ENCODE results near the gene CCDC192. TPM values are rescaled to one million over a fixed set of nuclear protein-coding genes. Genes with fewer than 3 reads are reported as not detected.

CCDC192 gene
- total RNA-seq, 1 donor from 2014 or later = 1.3 TPM

DNA sequence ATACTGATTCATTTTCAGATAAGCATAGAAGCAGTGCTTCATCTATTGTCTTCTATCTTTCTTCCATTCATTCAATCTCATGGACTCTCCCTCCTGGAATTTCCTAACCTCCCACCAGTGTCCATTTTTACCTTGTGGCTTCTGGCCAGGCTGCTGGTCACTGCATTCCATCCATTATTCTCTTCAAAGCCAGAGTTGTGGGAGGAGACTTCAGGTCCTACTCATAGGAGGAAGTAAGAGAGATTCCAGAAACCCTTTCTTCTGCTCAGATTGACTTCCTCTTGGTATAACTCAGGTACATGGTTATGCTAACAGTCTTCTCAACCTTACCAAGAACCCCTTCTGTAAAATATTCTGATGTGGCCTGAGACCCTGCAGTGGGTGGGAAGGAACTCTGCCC is 227.1 kb downstream of the CCDC192 start:
- no peak for DNase-seq (ENCODE audit: low read depth, low spot score)
- no peak overlapping the region for H3K27ac Mint-ChIP-seq (ENCODE audit: unreplicated experiment)
- TF ChIP-seq, protein P1, sequence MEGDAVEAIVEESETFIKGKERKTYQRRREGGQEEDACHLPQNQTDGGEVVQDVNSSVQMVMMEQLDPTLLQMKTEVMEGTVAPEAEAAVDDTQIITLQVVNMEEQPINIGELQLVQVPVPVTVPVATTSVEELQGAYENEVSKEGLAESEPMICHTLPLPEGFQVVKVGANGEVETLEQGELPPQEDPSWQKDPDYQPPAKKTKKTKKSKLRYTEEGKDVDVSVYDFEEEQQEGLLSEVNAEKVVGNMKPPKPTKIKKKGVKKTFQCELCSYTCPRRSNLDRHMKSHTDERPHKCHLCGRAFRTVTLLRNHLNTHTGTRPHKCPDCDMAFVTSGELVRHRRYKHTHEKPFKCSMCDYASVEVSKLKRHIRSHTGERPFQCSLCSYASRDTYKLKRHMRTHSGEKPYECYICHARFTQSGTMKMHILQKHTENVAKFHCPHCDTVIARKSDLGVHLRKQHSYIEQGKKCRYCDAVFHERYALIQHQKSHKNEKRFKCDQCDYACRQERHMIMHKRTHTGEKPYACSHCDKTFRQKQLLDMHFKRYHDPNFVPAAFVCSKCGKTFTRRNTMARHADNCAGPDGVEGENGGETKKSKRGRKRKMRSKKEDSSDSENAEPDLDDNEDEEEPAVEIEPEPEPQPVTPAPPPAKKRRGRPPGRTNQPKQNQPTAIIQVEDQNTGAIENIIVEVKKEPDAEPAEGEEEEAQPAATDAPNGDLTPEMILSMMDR (conservative IDR thresholded peaks at IDR 0.05) = no peak
- H3K4me1 Mint-ChIP-seq = no peaks in the 10 kb centered on the region
- no peak overlapping the region for H3K4me3 Mint-ChIP-seq
- no peaks in the 10 kb centered on the region for H3K27me3 Mint-ChIP-seq (ENCODE audit: low read depth)
- H3K9me3 Mint-ChIP-seq = no peaks in the 10 kb centered on the region
- H3K36me3 Mint-ChIP-seq (ENCODE audit: low read depth) = peaks cover 2% of the 10 kb centered on the region

DNA sequence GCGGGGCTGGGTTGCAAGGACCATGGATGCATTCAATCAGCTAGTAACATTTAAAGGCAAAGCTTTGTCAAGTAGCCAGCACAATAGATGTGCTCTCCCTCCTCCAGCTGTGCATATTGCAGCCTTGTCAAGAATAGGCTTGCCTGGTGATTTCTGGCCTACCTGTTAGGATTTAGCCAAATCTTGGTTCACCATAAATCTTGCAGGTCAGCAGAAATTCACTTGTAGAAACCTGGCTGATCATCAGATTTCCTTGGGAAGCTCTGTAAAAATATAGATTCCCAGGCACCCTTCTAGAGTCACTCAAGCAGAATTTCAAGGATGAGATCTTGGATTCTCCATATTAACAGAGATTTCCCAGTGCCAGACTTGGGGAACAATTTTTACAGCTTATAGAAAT is 228.2 kb downstream of the CCDC192 start:
- peaks cover 3% of the 10 kb centered on the region for H3K4me1 Mint-ChIP-seq
- H3K9me3 Mint-ChIP-seq = no peaks in the 10 kb centered on the region
- no peak overlapping the region for H3K4me3 Mint-ChIP-seq
- no peak overlapping the region for H3K27ac Mint-ChIP-seq (ENCODE audit: unreplicated experiment)
- peaks cover 2% of the 10 kb centered on the region for H3K36me3 Mint-ChIP-seq (ENCODE audit: low read depth)
- TF ChIP-seq, protein P1 (conservative IDR thresholded peaks at IDR 0.05) = no peak
- no peaks in the 10 kb centered on the region for H3K27me3 Mint-ChIP-seq (ENCODE audit: low read depth)
- no peak for DNase-seq (ENCODE audit: low read depth, low spot score)

DNA sequence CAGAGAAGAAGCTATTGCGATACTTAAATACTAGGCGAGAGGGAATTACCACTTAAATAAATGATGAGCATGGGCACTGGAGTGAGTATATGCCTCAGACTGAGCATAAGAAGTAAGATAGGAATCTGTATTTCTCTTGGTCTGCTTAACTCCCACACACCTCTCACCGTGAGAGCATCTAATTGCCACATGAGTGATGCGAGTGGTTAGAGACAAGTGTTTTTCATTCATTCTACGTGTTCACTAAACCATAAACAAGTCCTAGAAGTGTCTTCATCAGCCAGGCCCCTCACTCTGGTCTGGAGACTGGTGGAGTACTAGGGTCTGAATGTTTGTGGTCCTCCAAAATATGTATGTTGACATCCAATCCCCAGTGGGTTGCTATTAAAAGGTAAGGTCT is 230.2 kb downstream of the CCDC192 start:
- no peaks in the 10 kb centered on the region for H3K9me3 Mint-ChIP-seq
- no peak overlapping the region for H3K27ac Mint-ChIP-seq (ENCODE audit: unreplicated experiment)
- H3K27me3 Mint-ChIP-seq (ENCODE audit: low read depth) = no peaks in the 10 kb centered on the region
- H3K4me1 Mint-ChIP-seq = peaks cover 4% of the 10 kb centered on the region
- no peak for DNase-seq (ENCODE audit: low read depth, low spot score)
- TF ChIP-seq, protein P1 (conservative IDR thresholded peaks at IDR 0.05) = no peak
- H3K4me3 Mint-ChIP-seq = no peak overlapping the region
- H3K36me3 Mint-ChIP-seq (ENCODE audit: low read depth) = peaks cover 2% of the 10 kb centered on the region

DNA sequence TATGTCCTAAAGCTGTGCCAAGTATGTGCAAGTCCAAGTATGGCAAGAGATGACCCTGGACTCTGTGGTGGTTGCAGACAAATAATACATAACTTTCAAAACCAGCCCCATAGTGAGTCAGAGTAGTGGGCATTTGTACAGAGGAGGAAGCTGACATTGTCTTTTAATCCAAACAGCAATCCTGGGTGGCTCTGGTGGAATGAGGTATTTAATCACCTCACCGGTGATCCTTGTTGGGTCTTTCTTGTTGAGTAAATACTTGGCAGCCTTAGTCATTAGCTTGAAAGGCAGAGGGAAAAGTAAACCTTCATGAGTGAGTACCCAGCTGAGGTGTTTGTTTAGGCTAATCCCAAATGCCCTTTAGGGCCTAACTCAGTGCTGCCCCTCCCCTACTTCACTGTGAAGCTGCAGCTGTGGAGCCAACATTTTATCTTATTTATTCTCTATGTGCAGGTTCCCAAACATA is 231.6 kb downstream of the CCDC192 start:
- TF ChIP-seq, protein P1 (conservative IDR thresholded peaks at IDR 0.05) = no peak
- no peak overlapping the region for H3K4me3 Mint-ChIP-seq
- no peaks in the 10 kb centered on the region for H3K9me3 Mint-ChIP-seq
- peaks cover 4% of the 10 kb centered on the region for H3K4me1 Mint-ChIP-seq
- no peaks in the 10 kb centered on the region for H3K27me3 Mint-ChIP-seq (ENCODE audit: low read depth)
- peaks cover 2% of the 10 kb centered on the region for H3K36me3 Mint-ChIP-seq (ENCODE audit: low read depth)
- DNase-seq (ENCODE audit: low read depth, low spot score) = no peak
- H3K27ac Mint-ChIP-seq (ENCODE audit: unreplicated experiment) = no peak overlapping the region

DNA sequence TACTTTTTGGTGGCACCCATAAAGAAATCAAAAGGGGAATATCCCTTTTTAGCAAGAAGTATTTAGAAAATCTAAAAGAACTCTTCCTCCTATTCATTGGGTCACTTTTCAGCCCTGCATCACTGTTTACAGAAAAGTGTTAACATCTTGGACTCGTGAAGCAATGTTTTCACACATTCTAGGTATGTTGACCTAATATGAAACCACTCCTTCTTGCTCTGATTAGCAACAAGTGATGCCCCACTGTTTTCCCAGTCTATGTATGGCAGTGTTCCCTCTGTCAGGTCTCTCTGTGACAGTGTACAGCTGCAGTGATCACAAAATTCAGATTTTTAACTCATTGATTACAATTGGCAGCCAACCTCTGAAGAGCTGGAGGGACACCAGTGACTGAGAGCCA is 232.2 kb downstream of the CCDC192 start:
- no peaks in the 10 kb centered on the region for H3K9me3 Mint-ChIP-seq
- H3K27me3 Mint-ChIP-seq (ENCODE audit: low read depth) = no peaks in the 10 kb centered on the region
- DNase-seq (ENCODE audit: low read depth, low spot score) = no peak
- no peak overlapping the region for H3K4me3 Mint-ChIP-seq
- TF ChIP-seq, protein P1 (conservative IDR thresholded peaks at IDR 0.05) = no peak
- peaks cover 4% of the 10 kb centered on the region for H3K4me1 Mint-ChIP-seq
- H3K36me3 Mint-ChIP-seq (ENCODE audit: low read depth) = peaks cover 2% of the 10 kb centered on the region
- no peak overlapping the region for H3K27ac Mint-ChIP-seq (ENCODE audit: unreplicated experiment)
